Embryonic facial prominence (tissue), 1 donor: Measurements from ENCODE around the gene CCL7.

ENCODE experiments used
- DNase-seq: peaks from one replicate; pipeline ENCODE4 v3.0.0-alpha.2; 2016; ENCODE audit errors: extremely low spot score

Gene CCL7

DNA sequence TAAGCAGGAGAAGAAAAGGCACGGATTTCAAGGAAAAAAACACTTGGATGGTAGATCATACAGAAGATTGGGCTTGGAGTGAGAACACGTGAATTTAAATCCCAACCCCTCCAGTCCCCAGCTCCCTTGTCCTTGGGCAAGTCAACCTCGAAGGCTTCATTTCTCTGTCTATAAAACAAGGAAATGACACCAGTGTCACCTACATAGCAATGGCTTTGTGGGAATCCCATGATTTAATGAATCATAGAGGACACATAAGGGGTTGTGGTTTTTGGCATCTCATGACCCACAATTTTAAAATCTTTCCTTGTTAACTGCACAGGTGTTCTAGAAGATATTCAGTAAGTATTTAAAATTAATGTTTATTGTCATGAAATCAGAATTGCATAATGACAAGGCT, 23.1 kb upstream of the CCL7 start:
- no peak for DNase-seq

DNA sequence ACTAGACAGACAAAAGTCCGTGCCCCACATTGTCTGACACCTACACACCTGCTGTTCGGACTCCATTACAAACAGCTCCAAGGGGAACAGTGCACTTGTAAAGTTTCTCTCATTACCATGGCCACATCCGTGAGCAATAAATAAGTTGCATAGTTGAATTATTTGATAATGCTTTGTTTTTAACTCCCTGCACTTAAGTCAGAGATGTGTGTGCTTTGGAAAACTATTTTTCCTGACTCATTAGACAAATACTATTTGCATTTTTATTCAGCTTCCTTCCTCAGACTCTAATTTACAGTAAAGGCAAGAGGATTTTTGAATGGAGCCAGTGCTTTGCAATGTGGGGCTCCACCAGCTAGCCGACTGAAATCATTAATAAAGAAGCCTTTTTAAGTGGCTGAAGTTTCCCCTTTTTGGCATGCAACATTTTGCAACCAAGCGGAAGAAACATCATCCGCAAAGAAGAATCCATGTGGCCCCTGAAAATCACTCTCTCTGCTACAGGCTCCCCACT, 21.5 kb upstream of the CCL7 start:
- no peak for DNase-seq

DNA sequence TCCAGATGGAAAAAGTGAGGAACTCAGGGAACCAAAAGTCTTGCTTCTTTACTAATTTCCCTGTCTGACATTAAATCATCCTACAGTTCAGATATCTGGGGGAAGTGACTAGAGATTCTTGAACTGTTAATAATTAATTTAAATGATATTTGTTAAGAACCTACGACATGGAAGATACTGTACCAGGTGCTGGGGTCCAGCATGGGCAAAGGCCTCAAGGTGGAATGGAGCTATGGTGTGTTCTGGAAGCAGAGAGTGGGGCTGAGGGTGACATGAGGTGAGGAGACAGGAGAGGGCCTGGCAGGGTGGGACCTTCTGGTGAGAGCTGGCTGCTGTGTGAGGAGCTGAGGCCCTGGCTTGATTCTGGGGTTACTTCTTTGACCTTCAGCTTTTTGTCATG, 21.0 kb upstream of the CCL7 start:
- no peak for DNase-seq

DNA sequence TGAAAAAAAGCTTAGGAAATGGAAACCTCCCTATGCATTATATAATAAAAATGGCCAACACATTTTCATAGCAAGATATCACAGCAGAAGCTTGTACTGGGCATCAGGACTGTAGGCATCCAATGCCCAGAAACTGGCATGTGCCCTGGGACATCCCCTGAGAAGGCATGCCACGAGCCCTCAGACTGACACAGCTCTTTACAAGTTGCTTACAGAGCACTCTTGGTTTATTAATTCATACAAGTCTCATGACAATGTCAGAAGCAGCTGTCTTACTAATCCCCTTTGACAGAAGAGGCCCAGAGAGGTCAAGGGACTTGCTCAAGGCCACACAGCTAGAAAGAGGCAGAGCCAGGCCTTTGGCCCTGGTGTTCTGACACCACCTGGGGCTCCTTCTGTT, 20.5 kb upstream of the CCL7 start:
- no peak for DNase-seq

DNA sequence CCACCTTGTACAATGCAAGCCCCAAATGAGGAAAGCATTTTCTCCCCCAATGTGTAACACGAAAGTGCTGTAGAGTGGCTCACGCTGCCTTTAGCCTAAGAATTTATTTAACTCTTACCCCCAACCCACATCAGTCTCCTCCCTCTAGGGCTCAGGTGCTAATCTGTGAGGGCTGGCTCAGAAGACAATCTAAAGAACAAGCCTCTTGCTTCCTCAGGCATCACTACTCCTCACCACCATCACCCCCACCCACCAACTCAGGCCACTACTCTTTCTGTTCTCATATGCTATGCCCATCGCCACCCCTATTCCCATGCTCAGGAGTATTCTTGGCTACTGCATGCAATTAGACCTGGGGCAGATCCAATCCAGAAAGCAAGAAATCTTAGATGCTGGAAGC, 18.8 kb upstream of the CCL7 start:
- no peak for DNase-seq

DNA sequence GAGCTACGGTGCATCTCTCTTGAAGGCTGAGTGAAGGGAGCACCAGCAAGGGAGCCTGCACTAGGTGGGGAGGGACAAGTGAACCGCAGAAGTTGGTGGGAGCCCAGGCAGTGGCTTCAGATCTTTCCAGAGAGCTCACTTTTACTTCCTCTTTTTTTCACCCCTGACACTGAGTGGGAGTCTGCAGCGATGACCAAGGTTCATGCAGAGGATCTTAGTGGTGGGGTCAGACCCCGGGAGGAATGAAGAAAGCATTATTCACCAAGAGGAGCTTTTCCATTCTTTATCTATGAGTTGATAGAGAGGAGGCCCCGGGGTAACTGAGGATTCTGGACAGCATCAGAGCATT, 18.0 kb upstream of the CCL7 start:
- no peak for DNase-seq

DNA sequence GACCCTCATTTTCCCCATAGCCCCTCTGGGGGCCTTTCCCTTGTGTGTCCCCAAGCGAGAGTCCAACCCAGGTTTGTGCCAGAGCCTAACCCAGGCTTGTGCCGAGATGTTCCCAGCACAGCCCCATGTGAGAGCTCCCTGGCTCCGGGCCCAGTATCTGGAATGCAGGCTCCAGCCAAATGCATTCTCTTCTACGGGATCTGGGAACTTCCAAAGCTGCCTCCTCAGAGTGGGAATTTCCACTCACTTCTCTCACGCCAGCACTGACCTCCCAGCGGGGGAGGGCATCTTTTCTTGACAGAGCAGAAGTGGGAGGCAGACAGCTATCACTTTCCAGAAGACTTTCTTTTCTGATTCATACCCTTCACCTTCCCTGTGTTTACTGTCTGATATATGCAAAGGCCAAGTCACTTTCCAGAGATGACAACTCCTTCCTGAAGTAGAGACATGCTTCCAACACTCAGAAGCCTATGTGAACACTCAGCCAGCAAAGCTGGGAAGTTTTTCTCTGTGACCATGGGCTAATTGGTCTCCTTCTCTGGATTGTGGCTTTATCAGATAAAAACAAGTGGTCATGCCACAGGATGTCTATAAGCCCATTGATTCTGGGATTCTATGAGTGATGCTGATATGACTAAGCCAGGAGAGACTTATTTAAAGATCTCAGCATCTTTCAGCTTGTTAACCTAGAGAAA, 17.4 kb upstream of the CCL7 start:
- DNase-seq: peak; percentile 71

DNA sequence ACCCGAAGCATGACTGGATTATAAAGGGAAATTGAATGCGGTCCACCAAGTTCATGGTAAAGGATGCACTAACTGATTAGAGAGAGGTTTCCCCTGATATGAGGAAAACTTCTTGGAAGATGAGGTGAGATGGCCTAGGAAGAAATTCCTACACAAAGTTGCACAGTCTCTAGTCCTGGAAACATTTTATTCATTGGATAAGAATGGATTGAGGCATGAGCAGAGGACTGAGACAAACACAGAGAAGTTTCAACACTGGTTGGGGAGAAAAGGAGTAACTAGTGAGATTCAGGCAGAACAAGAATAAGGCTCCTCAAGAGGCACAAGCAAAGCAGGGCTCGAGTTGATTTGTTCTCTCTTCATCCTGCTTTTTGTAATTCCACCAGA, 16.9 kb upstream of the CCL7 start:
- no peak for DNase-seq

DNA sequence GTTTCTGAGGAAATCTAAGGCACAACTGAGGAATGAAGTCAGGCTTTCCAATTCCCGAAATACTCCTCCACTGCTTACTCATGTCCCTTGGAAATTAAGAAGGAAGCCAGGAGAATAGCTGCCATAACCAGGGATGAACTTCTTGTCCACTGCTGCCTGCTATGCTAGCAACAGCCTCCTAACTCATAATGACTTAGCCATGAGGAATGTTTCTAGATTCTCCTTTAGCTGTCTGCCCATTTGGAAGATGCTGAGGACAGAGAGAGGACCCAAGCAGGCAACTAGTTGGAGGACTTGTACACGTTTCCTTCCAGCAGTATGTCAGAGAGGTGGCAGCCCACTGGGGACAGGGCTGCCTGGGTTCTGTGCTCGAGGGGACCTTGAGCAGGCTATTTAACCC, 15.9 kb upstream of the CCL7 start:
- no peak for DNase-seq

DNA sequence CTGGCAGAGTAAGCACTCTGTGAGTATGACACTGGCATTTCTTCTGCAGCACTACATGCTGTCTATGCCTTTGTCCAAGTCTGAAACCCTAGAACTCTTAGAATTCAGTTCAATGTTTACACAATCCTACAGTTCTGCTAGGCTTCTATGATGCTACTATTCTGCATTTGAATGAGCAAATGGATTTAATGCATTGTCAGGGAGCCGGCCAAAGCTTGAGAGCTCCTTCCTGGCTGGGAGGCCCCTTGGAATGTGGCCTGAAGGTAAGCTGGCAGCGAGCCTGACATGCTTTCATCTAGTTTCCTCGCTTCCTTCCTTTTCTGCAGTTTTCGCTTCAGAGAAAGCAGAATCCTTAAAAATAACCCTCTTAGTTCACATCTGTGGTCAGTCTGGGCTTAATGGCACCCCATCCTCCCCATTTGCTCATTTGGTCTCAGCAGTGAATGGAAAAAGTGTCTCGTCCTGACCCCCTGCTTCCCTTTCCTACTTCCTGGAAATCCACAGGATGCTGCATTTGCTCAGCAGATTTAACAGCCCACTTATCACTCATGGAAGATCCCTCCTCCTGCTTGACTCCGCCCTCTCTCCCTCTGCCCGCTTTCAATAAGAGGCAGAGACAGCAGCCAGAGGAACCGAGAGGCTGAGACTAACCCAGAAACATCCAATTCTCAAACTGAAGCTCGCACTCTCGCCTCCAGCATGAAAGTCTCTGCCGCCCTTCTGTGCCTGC, 15.2 kb upstream of the CCL7 start, which contains the start of gene CCL2:
TSS of gene CCL2 (plus strand) at position 635 of the 730 bp plus-strand sequence. CDS start at position 700, 65 bp downstream.
- peak; percentile 84 for DNase-seq

DNA sequence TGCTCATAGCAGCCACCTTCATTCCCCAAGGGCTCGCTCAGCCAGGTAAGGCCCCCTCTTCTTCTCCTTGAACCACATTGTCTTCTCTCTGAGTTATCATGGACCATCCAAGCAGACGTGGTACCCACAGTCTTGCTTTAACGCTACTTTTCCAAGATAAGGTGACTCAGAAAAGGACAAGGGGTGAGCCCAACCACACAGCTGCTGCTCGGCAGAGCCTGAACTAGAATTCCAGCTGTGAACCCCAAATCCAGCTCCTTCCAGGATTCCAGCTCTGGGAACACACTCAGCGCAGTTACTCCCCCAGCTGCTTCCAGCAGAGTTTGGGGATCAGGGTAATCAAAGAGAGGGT, 14.7 kb upstream of the CCL7 start:
- DNase-seq: no peak

DNA sequence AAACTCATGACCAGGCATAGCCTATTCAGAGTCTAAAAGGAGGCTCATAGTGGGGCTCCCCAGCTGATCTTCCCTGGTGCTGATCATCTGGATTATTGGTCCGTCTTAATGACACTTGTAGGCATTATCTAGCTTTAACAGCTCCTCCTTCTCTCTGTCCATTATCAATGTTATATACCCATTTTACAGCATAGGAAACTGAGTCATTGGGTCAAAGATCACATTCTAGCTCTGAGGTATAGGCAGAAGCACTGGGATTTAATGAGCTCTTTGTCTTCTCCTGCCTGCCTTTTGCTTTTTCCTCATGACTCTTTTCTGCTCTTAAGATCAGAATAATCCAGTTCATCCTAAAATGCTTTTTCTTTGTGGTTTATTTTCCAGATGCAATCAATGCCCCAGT, 14.2 kb upstream of the CCL7 start:
- DNase-seq: no peak

DNA sequence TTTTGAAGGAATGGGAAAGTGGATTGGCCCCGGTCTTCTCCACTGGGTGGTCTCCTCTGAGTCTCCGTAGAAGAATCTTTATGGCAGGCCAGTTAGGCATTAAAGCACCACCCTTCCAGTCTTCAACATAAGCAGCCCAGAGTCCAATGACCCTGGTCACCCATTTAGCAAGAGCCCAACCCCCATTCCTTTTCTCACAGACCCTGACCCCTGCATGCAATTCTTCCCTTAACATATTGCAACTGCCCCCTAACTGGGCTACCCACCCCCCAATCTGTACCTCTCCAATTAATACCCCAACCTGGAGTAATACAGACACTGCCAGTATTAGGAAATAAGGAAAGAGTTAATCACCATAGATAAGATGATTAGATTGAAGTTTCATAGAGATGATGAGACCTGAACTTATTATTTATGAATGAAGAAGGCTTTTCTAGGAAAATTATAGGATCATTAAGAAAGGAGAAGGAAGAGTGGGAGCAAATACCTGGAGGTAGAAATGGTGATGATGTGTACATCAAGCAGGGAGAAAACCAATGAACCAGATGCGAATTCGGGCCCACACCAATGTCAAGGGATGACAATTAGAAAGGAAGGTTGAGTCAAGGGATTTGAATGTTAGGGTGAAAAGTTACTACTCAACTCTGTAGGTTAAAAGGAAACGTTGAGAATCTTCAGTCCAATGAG, 12.6 kb upstream of the CCL7 start:
- no peak for DNase-seq

DNA sequence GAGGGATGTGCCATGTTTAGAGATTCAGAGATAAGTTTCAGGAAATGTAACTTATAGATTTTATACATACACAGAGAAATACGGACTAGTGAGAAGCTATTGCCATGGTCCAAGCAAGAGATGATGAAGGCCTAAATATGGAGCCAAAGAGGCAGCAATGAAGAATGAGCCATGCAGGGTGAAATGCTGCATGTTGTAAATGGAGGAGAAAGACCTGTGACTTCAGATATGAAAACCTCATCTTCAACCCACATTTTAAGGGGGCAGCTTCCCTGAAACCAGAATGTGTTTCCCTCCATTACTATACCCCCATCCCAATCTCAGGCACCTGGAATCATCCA, 12.1 kb upstream of the CCL7 start:
- no peak for DNase-seq

DNA sequence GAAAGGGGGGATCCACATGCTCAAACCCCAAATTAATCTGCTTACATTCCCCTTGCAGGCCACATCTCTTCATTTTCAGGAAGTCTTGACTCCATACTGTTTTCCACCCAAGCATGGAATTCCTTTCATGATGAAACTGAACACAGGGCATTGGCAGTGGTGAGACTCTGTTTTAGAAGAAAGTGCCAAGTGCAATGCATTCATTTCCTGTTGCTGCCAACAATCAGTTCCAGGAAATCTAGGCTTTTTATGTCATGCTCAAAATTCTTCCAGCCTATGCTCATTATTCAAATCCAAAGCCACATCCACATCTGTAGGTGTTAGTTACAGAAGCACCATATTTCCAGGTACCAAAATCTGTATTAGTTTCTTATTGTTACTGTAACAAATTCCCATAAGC, 10.9 kb upstream of the CCL7 start:
- DNase-seq: no peak

DNA sequence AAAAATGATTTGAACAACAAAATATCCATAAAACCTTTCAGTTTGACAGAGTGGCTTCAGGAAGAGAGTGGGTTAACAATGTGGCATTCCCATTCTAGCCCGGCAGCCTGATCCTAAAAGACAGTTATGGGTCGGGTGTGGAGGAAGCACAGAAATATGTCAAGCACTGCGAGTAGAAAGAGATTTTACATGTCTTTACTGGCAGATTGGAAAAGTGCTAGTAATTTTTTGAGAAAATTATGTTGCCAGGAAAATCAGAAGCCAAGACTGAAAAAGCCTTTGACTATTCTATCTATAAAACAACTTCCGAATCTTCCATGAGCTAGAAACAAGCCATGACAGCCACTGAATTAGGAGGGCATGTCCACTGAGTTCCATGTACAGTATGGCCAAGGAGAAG, 9.2 kb upstream of the CCL7 start:
- DNase-seq: no peak

DNA sequence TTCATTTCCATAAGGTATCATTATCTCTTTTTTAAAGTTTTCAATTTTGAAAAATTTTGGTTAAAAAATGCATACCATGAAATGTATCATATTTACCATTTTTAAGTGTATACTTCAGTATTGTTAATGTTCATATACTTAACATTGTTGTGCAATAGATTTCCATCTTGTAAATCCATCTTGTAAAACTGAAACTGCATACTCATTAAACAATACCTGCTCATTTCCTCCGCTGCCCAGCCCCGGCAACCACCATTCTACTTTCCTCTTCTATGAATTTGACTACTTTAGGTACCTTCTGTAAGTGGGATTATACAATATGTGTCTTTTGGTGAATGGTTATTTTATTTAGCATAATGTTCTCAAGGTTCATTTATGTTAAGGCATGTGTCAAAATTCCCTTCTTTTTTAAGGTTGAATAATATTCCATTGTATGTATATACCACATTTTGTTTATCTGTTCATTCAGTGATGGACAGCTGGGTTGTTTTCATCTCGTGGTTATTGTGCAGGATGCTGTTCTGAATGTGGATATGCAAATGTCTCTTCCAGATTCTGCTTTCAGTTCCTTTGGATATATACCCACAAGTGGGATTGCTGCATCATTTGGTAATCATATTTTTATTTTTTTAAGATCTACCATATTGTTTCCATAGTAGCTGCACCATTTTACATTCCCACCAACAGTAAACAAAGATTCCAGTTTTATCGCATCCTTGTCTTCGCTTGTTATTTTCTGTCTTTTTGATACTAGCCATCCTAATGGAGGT, 8.3 kb upstream of the CCL7 start:
- DNase-seq: no peak

DNA sequence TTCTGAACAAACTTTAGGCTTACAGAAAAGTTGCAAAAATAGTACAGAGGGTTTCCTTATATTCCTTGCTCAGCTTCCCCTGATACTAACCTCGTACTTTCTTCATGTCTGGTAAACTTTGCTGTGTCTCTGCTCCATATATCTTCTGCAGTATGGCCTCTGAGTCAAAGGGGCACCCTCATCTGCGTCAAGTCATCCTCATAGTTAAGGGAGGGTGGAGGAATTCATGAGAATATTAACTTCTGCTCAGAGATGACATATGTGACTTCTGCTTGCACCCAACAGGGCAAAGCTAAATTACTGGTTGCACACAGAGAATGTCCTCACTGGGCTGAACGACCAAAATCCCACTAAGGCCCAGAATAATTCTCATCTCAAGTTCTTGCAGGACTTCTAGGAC, 4.3 kb upstream of the CCL7 start:
- DNase-seq: no peak

DNA sequence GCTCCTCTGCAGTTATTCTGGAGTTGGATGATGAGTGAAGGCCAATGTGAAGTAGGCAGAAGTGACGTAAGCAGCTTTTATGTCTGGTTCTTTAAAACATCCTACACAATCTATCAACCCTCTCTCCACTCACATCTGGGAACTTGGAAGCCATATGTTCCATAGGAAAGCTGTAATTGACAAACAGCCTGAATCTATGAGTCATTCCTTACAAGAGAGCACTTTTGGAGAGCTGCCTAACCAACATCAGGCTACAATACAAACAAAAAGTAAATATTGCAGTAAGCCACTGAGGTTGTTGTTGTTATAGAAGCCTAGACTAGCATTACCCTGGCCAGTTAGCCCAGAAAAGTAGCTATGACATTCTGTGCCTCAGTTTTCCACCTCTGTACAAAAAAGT, 5.9 kb downstream of the CCL7 start:
- DNase-seq: peak; percentile 42

DNA sequence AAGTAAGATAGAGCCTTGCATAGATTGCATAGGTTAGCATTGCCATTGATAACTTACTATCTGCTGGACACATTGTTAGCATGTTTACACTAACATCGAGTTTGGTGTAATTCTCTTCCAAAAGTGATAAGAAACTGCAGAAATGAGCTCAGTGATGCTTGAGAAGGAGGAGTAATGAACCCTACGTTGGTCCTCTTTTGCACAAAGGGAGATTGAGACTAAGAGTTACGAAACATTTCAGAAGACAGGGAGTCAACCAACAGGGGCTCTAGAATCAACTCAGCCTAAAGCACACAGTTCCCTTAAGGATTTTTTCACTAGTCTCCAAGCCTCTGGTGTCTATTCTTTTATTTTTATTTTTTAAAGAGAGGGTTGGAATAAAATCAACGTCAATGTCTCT, 6.8 kb downstream of the CCL7 start:
- DNase-seq: no peak

DNA sequence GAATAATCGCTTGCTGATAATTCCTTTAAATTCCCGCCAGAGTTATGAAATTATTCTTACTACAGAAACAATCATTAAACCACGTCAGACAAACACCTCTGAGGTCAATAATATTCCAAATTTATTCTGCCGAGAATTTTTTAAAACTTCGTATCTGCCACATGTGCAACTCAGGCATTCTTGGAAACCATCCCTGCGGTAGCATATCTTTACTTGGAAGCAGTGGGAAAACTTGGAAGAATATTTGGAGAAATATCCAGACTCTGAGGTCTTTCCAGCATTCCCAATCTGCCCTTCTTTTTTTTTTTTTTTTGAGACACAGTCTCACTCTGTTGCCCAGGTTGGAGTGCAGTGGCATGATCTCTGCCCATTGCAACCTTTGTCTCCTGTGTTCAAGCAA, 13.6 kb downstream of the CCL7 start:
- DNase-seq: no peak

DNA sequence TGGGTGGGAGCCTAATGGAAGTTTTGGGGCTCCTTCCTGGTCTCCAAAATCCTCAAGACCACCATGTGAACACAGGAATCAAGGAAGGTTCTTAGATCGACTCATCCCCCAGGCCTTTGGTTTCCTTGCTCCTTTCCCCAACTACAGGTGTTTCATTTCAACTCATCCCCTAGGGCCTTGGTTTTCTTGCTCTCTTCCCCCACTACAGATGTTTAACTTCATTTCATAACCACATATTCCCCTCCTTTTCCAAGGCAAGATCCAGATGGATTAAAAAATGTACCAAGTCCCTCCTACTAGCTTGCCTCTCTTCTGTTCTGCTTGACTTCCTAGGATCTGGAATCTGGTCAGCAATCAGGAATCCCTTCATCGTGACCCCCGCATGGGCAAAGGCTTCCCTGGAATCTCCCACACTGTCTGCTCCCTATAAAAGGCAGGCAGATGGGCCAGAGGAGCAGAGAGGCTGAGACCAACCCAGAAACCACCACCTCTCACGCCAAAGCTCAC, 15.3 kb downstream of the CCL7 start, which contains the start of gene CCL11:
TSS of gene CCL11 (plus strand) at position 457 of the 507 bp plus-strand sequence. CDS start 67 bp downstream, outside the sequence.
- DNase-seq: no peak
